ENCODE results near the gene HCN2. TPM values are rescaled to one million over a fixed set of nuclear protein-coding genes. Genes with fewer than 3 reads are reported as not detected.

The HCN2 gene
- total RNA-seq, result not detected

DNA sequence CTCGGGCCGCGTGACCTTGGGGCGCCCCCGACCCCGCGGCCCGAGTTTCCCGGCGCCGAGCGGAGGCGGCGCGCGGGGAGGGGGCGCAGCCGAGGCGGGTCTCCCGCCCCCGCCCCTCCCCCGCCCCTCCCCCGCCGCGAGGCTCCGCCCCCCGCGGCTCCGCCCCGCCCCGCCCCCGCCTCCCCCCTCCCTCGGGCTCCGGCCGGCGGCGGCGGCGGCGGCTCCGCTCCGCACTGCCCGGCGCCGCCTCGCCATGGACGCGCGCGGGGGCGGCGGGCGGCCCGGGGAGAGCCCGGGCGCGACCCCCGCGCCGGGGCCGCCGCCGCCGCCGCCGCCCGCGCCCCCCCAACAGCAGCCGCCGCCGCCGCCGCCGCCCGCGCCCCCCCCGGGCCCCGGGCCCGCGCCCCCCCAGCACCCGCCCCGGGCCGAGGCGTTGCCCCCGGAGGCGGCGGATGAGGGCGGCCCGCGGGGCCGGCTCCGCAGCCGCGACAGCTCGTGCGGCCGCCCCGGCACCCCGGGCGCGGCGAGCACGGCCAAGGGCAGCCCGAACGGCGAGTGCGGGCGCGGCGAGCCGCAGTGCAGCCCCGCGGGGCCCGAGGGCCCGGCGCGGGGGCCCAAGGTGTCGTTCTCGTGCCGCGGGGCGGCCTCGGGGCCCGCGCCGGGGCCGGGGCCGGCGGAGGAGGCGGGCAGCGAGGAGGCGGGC lies at the start of gene HCN2:
TSS of gene HCN2 (plus strand) at position 189 of the 703 bp plus-strand sequence. CDS start at position 254, 65 bp downstream.
- TF ChIP-seq, protein P1, sequence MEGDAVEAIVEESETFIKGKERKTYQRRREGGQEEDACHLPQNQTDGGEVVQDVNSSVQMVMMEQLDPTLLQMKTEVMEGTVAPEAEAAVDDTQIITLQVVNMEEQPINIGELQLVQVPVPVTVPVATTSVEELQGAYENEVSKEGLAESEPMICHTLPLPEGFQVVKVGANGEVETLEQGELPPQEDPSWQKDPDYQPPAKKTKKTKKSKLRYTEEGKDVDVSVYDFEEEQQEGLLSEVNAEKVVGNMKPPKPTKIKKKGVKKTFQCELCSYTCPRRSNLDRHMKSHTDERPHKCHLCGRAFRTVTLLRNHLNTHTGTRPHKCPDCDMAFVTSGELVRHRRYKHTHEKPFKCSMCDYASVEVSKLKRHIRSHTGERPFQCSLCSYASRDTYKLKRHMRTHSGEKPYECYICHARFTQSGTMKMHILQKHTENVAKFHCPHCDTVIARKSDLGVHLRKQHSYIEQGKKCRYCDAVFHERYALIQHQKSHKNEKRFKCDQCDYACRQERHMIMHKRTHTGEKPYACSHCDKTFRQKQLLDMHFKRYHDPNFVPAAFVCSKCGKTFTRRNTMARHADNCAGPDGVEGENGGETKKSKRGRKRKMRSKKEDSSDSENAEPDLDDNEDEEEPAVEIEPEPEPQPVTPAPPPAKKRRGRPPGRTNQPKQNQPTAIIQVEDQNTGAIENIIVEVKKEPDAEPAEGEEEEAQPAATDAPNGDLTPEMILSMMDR (IDR thresholded peaks at IDR 0.05; ENCODE audit: low read depth), result no peak

DNA sequence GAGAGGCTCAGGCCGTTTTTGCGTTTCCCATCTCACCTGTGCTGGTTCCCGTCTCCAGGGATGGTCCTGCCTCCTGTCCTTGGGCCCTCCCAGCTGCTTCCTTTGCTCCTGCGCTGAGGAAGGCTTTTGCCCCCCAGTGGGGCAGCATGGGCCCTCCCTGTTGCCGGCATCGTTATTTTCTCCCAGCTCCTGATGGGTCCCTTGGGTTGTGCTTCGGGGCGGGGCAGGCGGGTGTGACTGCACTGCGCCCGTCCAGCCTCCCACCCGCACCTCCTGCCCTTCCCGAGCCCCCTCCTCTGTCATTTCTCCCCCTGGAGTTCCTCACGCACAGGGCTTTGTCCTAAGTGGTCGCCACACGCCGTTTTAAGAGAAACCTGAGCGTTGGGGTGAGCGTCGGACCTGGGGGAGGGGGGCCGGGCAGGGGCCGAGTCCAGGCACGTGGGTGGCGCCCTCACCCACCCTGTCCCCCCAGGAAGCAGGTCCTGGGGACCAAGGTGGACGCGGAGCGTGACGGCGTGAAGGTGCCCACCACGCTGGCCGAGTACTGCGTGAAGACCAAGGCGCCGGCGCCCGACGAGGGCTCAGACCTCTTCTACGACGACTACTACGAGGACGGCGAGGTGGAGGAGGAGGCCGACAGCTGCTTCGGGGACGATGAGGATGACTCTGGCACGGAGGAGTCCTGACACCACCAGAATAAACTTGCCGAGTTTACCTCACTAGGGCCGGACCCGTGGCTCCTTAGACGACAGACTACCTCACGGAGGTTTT lies 48.6 kb upstream of the HCN2 start:
- TF ChIP-seq, protein P1 (IDR thresholded peaks at IDR 0.05; ENCODE audit: low read depth), result no peak

DNA sequence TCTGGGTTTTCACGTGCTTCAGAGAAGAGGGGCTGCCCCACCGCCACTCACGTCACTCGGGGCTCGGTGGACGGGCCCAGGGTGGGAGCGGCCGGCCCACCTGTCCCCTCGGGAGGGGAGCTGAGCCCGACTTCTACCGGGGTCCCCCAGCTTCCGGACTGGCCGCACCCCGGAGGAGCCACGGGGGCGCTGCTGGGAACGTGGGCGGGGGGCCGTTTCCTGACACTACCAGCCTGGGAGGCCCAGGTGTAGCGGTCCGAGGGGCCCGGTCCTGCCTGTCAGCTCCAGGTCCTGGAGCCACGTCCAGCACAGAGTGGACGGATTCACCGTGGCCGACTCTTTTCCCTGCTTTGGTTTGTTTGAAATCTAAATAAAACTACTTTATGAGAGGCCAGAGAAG lies 48.0 kb upstream of the HCN2 start:
- TF ChIP-seq, protein P1 (IDR thresholded peaks at IDR 0.05; ENCODE audit: low read depth), result no peak

DNA sequence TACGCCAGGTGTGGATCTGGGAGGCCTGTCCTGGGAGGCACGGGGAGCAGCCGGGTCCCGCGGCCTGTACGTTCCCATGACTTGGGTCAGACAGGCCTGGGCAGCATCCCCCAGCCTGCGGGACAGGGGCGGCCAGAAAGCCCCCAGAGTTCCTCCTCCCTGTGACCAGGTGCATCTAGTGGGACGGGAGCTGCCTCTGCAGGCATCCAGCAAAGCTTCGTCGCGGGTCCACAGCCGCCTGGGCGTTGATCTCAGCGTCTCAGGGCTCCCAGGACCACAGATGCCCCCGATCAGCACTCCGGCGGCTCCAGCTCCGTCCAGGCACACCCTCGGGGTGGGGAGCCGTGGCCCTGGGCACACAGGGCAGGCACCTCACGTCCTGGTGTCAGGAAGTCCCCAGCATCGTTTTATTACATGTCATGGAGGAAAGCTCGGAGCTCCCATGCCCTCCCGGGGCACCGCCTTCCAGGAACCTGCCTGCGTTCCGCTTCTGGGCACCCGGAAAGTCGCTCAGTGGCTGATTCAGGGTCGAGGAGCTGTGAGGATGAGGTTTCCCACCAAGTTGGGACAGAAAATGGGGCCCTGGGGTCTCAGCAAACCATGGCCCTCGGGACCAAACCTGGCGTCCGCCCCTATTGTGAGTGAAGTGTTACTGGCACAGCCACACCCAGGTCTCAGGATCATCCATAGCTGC lies 47.4 kb upstream of the HCN2 start:
- TF ChIP-seq, protein P1 (IDR thresholded peaks at IDR 0.05; ENCODE audit: low read depth), result no peak

DNA sequence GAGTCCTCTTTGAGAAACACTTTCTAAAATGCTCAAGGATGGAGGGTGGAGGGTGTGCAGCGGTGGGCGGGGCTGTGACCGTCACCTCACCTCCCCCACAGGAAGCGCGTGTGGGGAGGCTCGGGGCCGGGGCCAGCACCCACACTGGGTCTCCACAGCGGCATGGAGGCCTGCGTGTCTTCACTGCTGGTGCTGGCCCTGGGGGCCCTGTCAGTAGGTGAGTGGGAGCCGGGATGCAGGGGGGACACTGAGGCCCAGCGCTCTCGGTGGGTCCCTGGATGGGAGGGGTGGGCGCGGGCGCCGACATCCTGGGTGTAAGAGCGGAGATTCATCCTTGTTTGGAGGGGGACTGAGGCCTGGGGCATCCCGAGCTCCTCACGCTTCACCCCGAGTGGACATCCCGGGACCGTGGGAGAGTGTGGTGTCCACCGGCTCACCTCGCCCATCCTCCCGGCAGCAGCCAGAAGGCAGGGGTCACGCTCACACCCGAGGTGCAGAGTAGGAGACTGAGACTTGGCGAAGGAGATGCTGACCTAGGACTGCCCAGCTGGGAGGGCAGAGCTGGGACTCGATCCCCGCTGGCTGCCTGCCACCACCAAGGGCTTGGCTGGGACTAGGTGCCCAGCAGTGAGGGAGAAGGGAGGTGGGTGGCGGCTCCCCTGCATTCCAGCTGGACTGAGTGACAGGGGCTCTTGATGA lies 45.6 kb upstream of the HCN2 start, which contains the start of gene GZMM:
TSS of gene GZMM (plus strand) at position 144 of the 699 bp plus-strand sequence. CDS start at position 163, 19 bp downstream.
- TF ChIP-seq, protein P1 (IDR thresholded peaks at IDR 0.05; ENCODE audit: low read depth), result no peak

DNA sequence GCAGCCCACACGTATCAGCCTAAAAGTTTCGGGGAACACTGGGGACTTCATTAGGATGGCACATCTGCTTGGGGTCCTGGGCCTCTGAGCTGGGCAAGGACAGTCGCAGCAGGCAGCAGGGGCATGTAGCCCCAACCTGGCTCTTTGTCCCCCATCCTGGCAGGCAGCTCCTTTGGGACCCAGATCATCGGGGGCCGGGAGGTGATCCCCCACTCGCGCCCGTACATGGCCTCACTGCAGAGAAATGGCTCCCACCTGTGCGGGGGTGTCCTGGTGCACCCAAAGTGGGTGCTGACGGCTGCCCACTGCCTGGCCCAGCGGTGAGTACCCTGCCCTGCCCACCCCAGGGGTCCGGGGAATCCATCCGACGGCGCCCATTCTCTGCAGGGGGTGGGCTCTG lies 42.6 kb upstream of the HCN2 start:
- TF ChIP-seq, protein P1 (IDR thresholded peaks at IDR 0.05; ENCODE audit: low read depth), result no peak

Data from subcutaneous adipose tissue (tissue), 4 donors.